ENCODE results near the gene SLC17A9.
A peak's percentile ranks its signal among the peaks of the same experiment; 100 is the strongest.

Gene SLC17A9

DNA sequence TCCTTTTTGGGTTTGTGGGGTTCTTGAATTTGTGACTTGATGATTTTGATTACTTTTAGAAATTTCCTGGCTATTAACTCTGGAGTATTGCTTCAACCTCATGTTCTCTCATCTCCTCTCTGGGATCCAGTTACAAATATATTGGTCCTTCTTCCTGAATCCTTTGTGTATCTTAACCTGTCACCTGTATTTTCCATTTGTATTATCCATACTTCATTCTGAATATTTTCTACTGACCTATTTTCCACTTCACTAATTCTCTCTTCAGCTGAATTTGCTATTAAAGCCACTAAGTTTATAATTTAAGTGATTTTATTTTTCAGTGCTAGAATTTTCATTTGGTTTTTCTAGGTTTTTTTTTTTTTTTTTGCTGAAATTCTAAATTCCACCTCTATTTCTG, 60.7 kb downstream of the SLC17A9 start:
- Histone ChIP-seq H3K4me1 (ENCODE audit: insufficient read depth, low read length) (peaks cover 3% of the 10 kb centered on the region; the same call in 1 of the 2 replicates), H3K4me3 (ENCODE audit: low read length) (no peak overlapping the region), H3K9ac (ENCODE audit: low read depth, low read length) (no peak overlapping the region), H3K27ac (ENCODE audit: low read depth, low read length) (no peak overlapping the region), H3K9me3 (ENCODE audit: insufficient read depth, low read depth, low read length) (peaks cover 14% of the 10 kb centered on the region), H3K27me3 (ENCODE audit: insufficient read depth, low read length) (peaks cover 58% of the 10 kb centered on the region), H3K36me3 (ENCODE audit: insufficient read depth, low read length) (no peaks in the 10 kb centered on the region)

- 12% methylated on average over 12 of the region's 12 CpGs for WGBS
- no peak overlapping the region for H3K9ac ChIP-seq (ENCODE audit: low read depth, low read length)
- H3K4me1 ChIP-seq (ENCODE audit: insufficient read depth, low read length) = peaks cover 3% of the 10 kb centered on the region; the same call in 1 of the 2 replicates
- H3K27ac ChIP-seq (ENCODE audit: low read depth, low read length) = no peak overlapping the region
- H3K9me3 ChIP-seq (ENCODE audit: insufficient read depth, low read depth, low read length) = peaks cover 14% of the 10 kb centered on the region
- H3K27me3 ChIP-seq (ENCODE audit: insufficient read depth, low read length) = peaks cover 48% of the 10 kb centered on the region
- no peaks in the 10 kb centered on the region for H3K36me3 ChIP-seq (ENCODE audit: insufficient read depth, low read length)
- H3K4me3 ChIP-seq (ENCODE audit: low read length) = peak overlapping the region; percentile 27; the same call in 1 of the 2 replicates
These were observed 61.8 kb downstream of the SLC17A9 start for GRCh38 chr20:63014287-63014686.

DNA sequence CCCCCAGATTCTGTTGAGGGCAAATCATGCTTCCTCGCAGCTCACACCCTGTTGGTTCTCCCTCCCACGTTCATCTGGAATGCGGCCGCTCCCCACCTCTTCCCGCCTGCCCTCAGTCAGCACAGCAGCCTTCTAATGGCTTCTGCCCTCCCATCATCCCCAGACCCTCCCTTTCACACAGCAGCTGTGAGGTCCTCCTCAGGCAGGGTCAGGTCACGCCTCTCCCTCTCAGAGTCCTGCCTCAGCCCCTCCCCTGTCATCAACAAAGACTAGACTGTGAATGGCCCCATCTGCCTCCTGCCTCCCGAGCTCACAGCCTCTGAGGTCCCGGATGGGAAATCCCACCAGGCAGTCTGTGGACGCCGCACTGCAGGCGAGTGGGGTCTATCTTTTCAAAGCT, 62.2 kb downstream of the SLC17A9 start:
- H3K27ac ChIP-seq (ENCODE audit: low read depth, low read length) = no peak overlapping the region
- peaks cover 3% of the 10 kb centered on the region; the same call in 1 of the 2 replicates for H3K4me1 ChIP-seq (ENCODE audit: insufficient read depth, low read length)
- no peak overlapping the region for H3K9ac ChIP-seq (ENCODE audit: low read depth, low read length)
- peaks cover 14% of the 10 kb centered on the region for H3K9me3 ChIP-seq (ENCODE audit: insufficient read depth, low read depth, low read length)
- H3K4me3 ChIP-seq (ENCODE audit: low read length) = no peak overlapping the region
- 7% methylated on average over 11 of the region's 11 CpGs for WGBS
- no peaks in the 10 kb centered on the region for H3K36me3 ChIP-seq (ENCODE audit: insufficient read depth, low read length)
- peaks cover 43% of the 10 kb centered on the region for H3K27me3 ChIP-seq (ENCODE audit: insufficient read depth, low read length)

DNA sequence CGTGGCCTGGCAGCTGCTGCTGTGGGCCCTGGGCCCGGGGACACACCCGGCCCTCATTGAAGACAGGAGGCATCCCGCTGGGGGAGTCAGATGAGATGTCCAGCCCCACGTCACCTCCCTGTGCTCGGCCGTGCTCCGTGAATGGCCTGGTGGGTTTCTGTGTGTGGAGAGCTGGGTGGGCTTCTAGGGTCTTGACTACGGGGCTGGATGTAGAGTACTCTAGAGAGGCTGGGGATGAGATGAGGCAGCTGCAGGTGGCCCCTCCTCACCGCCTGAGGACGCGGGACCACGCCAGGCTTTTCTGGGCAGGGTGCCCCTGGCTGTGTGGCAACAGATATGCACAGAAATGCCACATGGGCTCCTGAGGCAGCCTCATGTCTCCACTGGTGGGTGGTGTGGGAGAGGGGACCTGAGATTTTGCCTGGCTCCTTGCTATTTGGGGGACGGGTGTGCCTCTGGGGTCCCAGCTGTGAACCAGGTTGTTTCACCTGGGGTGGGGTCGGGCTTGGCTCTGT, 62.7 kb downstream of the SLC17A9 start:
- peaks cover 3% of the 10 kb centered on the region; the same call in 1 of the 2 replicates for H3K4me1 ChIP-seq (ENCODE audit: insufficient read depth, low read length)
- WGBS = 48% methylated on average over 15 of the region's 15 CpGs
- no peak overlapping the region for H3K4me3 ChIP-seq (ENCODE audit: low read length)
- no peaks in the 10 kb centered on the region for H3K36me3 ChIP-seq (ENCODE audit: insufficient read depth, low read length)
- H3K9ac ChIP-seq (ENCODE audit: low read depth, low read length) = no peak overlapping the region
- peaks cover 14% of the 10 kb centered on the region for H3K9me3 ChIP-seq (ENCODE audit: insufficient read depth, low read depth, low read length)
- no peak overlapping the region for H3K27ac ChIP-seq (ENCODE audit: low read depth, low read length)
- H3K27me3 ChIP-seq (ENCODE audit: insufficient read depth, low read length) = peaks cover 38% of the 10 kb centered on the region

DNA sequence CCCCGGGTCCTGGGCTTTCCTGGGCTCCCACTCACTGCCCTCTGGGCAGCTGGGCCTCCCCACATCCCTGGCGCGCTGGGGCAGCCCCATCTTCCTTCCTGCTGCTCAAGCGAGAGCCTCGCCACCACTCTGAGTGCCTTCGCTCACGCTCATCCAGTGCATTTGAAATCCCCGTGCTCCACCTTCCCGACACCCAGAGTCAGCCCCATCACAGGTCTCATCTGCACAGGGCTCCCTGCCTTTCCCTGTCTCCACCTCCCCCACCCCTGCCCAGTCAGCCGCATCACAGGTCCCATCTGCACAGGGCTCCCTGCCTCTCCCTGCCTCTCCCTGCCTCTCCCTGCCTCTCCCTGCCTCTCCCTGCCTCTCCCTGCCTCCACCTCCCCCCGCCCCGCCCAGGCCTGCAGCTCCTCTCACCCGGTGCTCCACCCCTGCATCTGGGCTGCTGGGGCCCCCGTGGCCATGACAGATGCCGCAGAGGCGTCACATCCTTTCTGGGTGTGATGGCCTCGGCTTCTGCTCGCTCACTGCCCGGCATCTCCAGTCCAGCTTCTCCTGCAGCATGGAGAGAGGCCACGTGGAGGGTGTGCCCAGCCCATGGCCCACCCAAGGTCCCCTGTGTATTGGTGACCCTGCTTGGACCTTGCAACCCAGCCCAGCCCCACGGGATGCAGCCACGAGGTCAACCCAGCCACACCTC, 63.3 kb downstream of the SLC17A9 start:
- Histone ChIP-seq H3K36me3 (ENCODE audit: insufficient read depth, low read length) (no peaks in the 10 kb centered on the region), H3K27ac (ENCODE audit: low read depth, low read length) (no peak overlapping the region), H3K9ac (ENCODE audit: low read depth, low read length) (no peak overlapping the region), H3K4me3 (ENCODE audit: low read length) (no peak overlapping the region), H3K9me3 (ENCODE audit: insufficient read depth, low read depth, low read length) (peaks cover 14% of the 10 kb centered on the region), H3K27me3 (ENCODE audit: insufficient read depth, low read length) (peaks cover 33% of the 10 kb centered on the region), H3K4me1 (ENCODE audit: insufficient read depth, low read length) (peaks cover 3% of the 10 kb centered on the region; the same call in 1 of the 2 replicates)
- WGBS = 89% methylated on average over 21 of the region's 22 CpGs

DNA sequence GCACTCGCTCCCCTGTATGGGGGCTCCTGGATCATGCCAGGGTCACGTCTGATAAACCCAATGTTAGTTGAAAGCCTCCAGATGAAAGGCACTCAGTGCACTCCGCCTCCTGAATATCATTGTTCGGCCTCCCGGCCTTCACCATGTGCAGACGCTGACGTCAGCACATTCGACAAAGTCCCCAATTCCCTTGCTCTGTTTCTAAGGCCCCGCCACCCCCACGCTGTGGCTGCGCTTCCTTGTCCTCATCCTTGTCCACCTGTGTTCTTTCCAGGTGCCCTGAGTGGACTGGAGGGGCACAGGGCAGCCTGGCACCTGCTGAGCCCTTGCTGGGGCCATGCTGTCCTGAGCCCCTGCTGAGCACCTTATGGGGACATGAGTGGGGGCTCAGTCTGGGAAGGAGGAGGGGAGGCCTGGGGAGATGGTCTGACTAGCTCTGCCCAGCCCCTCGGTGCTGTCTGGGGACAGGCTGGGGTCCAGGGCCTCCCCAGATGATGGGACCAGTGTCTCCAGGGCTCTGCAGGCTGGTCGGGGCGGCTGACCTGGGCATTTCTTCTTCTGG, 64.1 kb downstream of the SLC17A9 start:
- H3K9ac ChIP-seq (ENCODE audit: low read depth, low read length) = no peak overlapping the region
- H3K27ac ChIP-seq (ENCODE audit: low read depth, low read length) = no peak overlapping the region
- peaks cover 3% of the 10 kb centered on the region; the same call in 1 of the 2 replicates for H3K4me1 ChIP-seq (ENCODE audit: insufficient read depth, low read length)
- H3K36me3 ChIP-seq (ENCODE audit: insufficient read depth, low read length) = no peaks in the 10 kb centered on the region
- 92% methylated on average over 14 of the region's 14 CpGs for WGBS
- peaks cover 26% of the 10 kb centered on the region for H3K27me3 ChIP-seq (ENCODE audit: insufficient read depth, low read length)
- H3K4me3 ChIP-seq (ENCODE audit: low read length) = no peak overlapping the region
- H3K9me3 ChIP-seq (ENCODE audit: insufficient read depth, low read depth, low read length) = peaks cover 14% of the 10 kb centered on the region

- H3K4me3 ChIP-seq (ENCODE audit: low read length) = no peak overlapping the region
- peaks cover 22% of the 10 kb centered on the region for H3K27me3 ChIP-seq (ENCODE audit: insufficient read depth, low read length)
- no peak overlapping the region for H3K27ac ChIP-seq (ENCODE audit: low read depth, low read length)
- no peak overlapping the region for H3K9ac ChIP-seq (ENCODE audit: low read depth, low read length)
- H3K4me1 ChIP-seq (ENCODE audit: insufficient read depth, low read length) = peaks cover 3% of the 10 kb centered on the region; the same call in 1 of the 2 replicates
- whole genome bisulfite sequencing = 89% methylated on average over 22 of the region's 22 CpGs
- H3K9me3 ChIP-seq (ENCODE audit: insufficient read depth, low read depth, low read length) = peaks cover 14% of the 10 kb centered on the region
- H3K36me3 ChIP-seq (ENCODE audit: insufficient read depth, low read length) = no peaks in the 10 kb centered on the region
These were observed 64.7 kb downstream of the SLC17A9 start for GRCh38 chr20:63017076-63017825.

- 90% methylated on average over 25 of the region's 25 CpGs for WGBS
- Histone ChIP-seq H3K27me3 (ENCODE audit: insufficient read depth, low read length) (peaks cover 18% of the 10 kb centered on the region), H3K27ac (ENCODE audit: low read depth, low read length) (no peak overlapping the region), H3K36me3 (ENCODE audit: insufficient read depth, low read length) (no peaks in the 10 kb centered on the region), H3K4me1 (ENCODE audit: insufficient read depth, low read length) (peaks cover 3% of the 10 kb centered on the region; the same call in 1 of the 2 replicates), H3K9ac (ENCODE audit: low read depth, low read length) (no peak overlapping the region), H3K9me3 (ENCODE audit: insufficient read depth, low read depth, low read length) (peaks cover 9% of the 10 kb centered on the region), H3K4me3 (ENCODE audit: low read length) (no peak overlapping the region)
These were observed 65.4 kb downstream of the SLC17A9 start for GRCh38 chr20:63017826-63018411.
